Prostate gland (tissue), 2 donors: Measurements from ENCODE around the gene CDH22.

Experiments
- CTCF ChIP-seq, 4 experiments: fragments of 200-600 bp in 2 of 4; fragments of 450-650 bp in 2 of 4; sonication (generic) in 2 of 4; IDR thresholded peaks; 1 replicate in 3 of 4; 2 replicates in 1 of 4; pipeline ENCODE4 v1.5.1; 2016 to 2019; ENCODE audit warnings: antibody characterized with exemption in 4 of 4, mild to moderate bottlenecking in 2 of 4, moderate library complexity in 2 of 4
- POLR2A ChIP-seq: fragments of 450-650 bp; IDR thresholded peaks from one replicate; pipeline ENCODE4 v1.6.1; 2016; ENCODE audit warnings: antibody characterized with exemption, mild to moderate bottlenecking
- POLR2AphosphoS5 ChIP-seq: sonication (generic); formaldehyde crosslinking; IDR thresholded peaks from one replicate; pipeline ENCODE4 v1.6.1; 2017; ENCODE audit warnings: antibody characterized with exemption

GRCh38 chr20:46261456-46262253 lies 46.6 kb downstream of the CDH22 start:
- TF ChIP-seq CTCF (IDR thresholded peaks at IDR 0.05) (no peak), POLR2AphosphoS5 (no peak), POLR2A (no peak)
